AG04450 (cell line): ENCODE data around the gene VSIG10. TPM values are rescaled to one million over a fixed set of nuclear protein-coding genes. Genes with fewer than 3 reads are reported as not detected.
A peak's percentile ranks its signal among the peaks of the same experiment; 100 is the strongest.

ENCODE experiments used
- CTCF ChIA-PET: fragments of 300-600, 350-600 bp; formaldehyde crosslinking; extraction: SDS; loops from one replicate; lab custom pipeline; 2022; ENCODE audit warnings: antibody characterized with exemption, inconsistent platforms; lab: Charles Lee
- POLR2A ChIA-PET: fragments of 350-600 bp; formaldehyde crosslinking; extraction: SDS; loops from one replicate; lab custom pipeline; 2021; ENCODE audit warnings: antibody characterized with exemption, inconsistent platforms; lab: Yijun Ruan, JAX
- DNase-seq: peaks from one replicate; pipeline ENCODE4 v3.0.0-alpha.2; 2011; ENCODE audit warnings: low read depth, low spot score
- H3K27ac ChIP-seq: one replicate; pipeline ENCODE4 v1.5.1; 2012; ENCODE audit warnings: low read depth, low read length, control low read depth
- H3K27me3 ChIP-seq: one replicate; pipeline ENCODE4 v1.6.0; 2012; ENCODE audit warnings: low read length; ENCODE audit not compliant: control insufficient read depth, insufficient read depth
- H3K4me3 ChIP-seq: 2 replicates; pipeline ENCODE4 v1.5.1; 2011; ENCODE audit warnings: mild to moderate bottlenecking, low read depth, low read length, control low read depth
- H3K9me3 ChIP-seq: 2 replicates; pipeline ENCODE4 v1.5.1; 2012; ENCODE audit warnings: low read length; ENCODE audit not compliant: control insufficient read depth, insufficient read depth
- polyA plus RNA-seq: library from polyadenylated mRNA; depleted of rRNA; stranded (reverse); fragments of >200 nt; gene quantifications from 2 replicates; pipeline ENCODE4 v1.2.3, GENCODE V29; 2011
- TF ChIP-seq, protein P1 (sequence below): IDR thresholded peaks from 2 replicates; pipeline ENCODE4 v1.5.1; 2011; ENCODE audit warnings: low read depth, low read length, control low read depth, inconsistent platforms

VSIG10 gene
- polyA plus RNA-seq, 1 experiment: 9.7 TPM

DNA sequence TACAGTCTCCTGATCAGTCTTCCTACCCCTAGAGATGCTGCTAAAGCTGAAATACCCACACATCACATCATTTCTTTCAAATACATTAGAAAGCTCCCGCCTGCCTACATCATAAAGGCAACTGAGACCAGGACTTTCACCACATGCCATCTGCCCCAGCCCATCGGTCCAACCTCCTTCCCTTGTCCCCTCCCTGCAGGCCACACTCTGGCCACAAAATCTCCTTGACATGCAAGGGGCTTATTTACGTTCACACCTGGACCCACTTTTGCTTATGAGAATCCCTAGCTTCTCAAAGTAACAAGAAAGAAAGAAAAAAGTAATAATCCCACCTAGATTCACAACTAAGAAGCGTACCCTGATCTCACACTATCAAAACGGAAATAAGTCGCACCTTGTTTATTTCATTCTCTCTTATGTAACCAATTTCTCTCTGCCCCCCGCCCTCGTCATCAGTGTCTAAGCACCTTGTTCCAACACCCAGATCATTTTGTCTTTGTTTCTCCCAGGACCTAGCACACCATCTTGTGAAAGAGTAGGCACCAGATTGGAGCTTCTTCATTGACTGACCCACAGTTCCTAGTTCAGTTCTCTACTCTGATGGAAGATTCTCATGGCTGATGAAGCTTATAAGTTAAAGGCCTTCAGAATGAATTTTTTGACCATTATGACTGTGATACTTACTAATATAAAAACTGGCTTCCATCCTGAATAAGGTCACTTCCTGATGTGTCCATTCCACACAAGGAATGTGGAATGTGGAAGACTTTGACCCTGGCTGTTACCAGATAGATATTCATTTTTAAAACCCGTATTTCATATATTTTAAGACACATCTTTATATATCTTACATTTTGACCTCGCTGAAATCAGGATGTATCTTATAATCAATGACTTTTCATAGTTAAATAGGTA is 50.5 kb downstream of the VSIG10 start:
- POLR2A ChIA-PET: no interaction called here
- Histone ChIP-seq H3K27me3 (no peaks in the 10 kb centered on the region), H3K27ac (peak overlapping the region; percentile 86), H3K9me3 (no peaks in the 10 kb centered on the region), H3K4me3 (no peak overlapping the region)
- TF ChIP-seq, protein P1, sequence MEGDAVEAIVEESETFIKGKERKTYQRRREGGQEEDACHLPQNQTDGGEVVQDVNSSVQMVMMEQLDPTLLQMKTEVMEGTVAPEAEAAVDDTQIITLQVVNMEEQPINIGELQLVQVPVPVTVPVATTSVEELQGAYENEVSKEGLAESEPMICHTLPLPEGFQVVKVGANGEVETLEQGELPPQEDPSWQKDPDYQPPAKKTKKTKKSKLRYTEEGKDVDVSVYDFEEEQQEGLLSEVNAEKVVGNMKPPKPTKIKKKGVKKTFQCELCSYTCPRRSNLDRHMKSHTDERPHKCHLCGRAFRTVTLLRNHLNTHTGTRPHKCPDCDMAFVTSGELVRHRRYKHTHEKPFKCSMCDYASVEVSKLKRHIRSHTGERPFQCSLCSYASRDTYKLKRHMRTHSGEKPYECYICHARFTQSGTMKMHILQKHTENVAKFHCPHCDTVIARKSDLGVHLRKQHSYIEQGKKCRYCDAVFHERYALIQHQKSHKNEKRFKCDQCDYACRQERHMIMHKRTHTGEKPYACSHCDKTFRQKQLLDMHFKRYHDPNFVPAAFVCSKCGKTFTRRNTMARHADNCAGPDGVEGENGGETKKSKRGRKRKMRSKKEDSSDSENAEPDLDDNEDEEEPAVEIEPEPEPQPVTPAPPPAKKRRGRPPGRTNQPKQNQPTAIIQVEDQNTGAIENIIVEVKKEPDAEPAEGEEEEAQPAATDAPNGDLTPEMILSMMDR: no peak
- DNase-seq: no peak
- CTCF ChIA-PET: no interaction called here

DNA sequence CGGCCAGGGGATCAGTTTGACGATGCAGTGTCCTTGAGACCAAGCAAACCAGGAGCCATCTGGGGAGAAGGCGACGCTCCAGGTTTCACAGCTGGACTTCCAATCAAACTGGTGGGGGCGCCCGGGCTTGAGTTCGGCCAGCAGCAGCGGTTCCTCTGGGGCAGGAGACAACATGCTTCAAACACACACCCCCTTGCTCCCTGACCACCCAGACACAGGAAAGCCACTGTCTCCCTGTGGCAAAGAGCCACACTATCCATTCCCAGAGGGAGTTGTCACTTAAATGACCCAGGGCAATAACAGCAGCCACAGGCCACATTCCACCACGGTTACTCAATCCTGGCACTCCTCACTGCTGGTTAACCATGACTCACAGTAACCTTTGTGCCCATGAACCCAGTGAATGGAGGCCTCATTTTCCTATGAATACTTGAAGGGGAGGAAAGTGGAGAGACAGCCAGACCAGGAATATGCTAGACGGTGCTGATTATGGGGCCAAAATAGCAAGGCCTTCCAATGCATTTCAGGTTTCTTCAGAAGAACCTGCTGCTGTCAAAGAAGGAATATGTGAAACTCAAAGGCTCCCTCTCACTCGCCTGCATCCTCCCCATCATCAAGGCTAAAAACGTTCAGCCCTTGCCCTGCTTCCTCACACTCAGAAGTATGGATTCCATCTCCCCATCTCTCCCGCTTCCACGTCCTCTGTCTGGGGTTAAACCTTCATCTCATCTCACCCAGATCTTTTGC is 51.3 kb downstream of the VSIG10 start:
- TF ChIP-seq, protein P1: no peak
- POLR2A ChIA-PET: no interaction called here
- CTCF ChIA-PET: no interaction called here

DNA sequence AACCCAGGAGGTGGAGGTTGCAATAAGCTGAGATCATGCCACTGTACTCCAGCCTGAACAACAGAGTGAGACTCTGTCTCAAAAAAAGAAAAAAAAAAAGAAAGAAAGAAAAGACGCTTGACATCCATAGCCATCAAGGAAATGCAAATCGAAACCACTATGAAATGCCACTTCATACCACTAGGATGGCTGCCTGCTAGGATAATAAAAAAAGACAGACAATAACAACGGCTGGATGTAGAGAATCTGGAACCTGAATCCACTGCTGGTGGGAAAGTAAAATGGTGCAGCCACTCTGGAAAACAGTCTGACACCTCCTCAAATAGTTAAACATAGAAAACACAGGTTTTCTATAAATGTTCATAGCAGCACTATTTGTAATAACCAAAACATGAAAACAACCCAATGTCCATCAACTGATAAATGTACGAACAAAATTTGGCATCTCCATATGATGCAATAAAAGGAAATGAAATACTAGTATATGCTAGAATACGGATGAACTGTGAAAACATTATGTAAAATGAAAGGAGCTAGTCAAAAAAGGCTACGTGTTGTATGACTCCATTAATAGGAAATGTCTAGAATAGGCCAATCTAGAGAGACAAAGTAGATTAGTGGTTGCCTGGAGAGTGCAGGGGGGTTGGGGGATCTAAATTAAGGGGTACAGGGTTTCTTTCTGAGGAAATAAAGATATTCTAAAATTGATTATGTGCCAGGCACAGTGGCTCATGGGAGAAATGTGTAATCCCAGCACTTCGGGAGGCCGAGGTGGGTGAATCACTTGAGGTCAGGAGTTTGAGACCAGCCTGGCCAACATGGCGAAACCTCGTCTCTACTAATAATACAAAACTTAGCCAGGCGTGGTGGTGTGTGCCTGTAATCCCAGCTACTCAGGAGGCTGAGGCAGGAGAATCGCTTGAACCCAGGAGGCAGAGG is 52.6 kb downstream of the VSIG10 start:
- TF ChIP-seq, protein P1: peak; percentile 17; the same call in 1 of the 2 replicates
- H3K9me3 ChIP-seq: no peaks in the 10 kb centered on the region
- H3K27me3 ChIP-seq: no peaks in the 10 kb centered on the region
- H3K27ac ChIP-seq: no peak overlapping the region
- ChIA-PET POLR2A (interaction anchor here (0.6 kb wide), 1 partner anchor 10 kb away, joined by 3 read pairs; the partner anchor contains the start of gene WSB2), CTCF (interaction anchor here (0.6 kb wide), 1 partner anchor 16 kb away, joined by 3 read pairs; no protein-coding TSS in a partner anchor)
- H3K4me3 ChIP-seq: no peak overlapping the region
- no peak for DNase-seq

More for the DNA sequence above, 51.3 kb downstream of the VSIG10 start:
- DNase-seq: peak; percentile 72
- Histone ChIP-seq H3K27ac (peak overlapping the region; percentile 86), H3K9me3 (no peaks in the 10 kb centered on the region), H3K27me3 (no peaks in the 10 kb centered on the region), H3K4me3 (no peak overlapping the region)

DNA sequence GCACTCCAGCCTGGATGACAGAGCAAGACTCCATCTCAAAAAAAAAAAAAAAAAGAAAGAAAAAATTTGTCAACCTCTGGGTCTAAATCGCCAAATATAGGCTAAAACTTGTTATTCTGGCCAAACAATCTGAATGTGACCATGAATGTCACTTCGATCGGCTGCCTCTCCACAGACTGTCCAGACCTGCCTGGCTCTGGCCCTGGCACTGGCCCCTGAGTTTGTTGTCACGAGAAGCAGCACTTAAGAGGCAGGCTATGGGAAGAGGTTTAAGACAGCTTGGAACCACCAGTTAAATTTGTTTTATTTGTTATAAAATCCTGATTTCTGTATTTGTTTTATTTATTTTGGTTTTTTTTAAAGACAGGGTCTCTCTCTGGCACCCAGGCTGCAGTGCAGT is 57.4 kb downstream of the VSIG10 start:
- Histone ChIP-seq H3K27me3 (no peaks in the 10 kb centered on the region), H3K27ac (no peak overlapping the region), H3K9me3 (no peaks in the 10 kb centered on the region), H3K4me3 (no peak overlapping the region)
- ChIA-PET POLR2A (no interaction called here), CTCF (interaction anchor here (1.4 to 1.6 kb wide), 2 partner anchors 9 to 12 kb away, joined by 4 to 8 read pairs; no protein-coding TSS in a partner anchor)
- no peak for DNase-seq
- TF ChIP-seq, protein P1: no peak
